ENCODE data around the gene IRAK1BP1. TPM values are rescaled to one million over a fixed set of nuclear protein-coding genes. Genes with fewer than 3 reads are reported as not detected.

Gene IRAK1BP1
- polyA plus RNA-seq, 1 donor (not counting 4 experiments of a cell fraction or from before 2014, with no cell fraction given) = 3.8 TPM

DNA sequence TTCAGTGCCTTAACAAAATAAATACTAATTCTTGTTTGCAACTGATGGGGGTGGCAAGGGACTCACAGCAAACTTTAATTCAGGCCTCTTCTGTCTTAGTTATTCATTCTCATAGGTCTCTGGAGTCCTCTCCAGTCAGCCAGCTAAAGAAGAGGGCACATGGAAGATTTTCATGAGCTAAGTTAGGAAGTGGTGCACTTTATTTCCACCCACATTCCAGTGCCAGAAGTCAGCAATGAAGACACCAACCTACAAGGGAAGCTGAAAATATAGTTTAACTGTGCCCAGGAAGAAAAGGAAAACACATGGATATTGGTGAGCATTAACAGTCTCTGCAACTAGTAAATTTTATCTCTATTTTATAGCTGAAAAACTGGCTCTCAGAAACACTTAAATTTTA lies 16.7 kb upstream of the IRAK1BP1 start:
- Histone ChIP-seq H4K20me1 (ENCODE audit: control insufficient read depth, extremely low read depth, insufficient read depth, low read length) (no peaks in the 10 kb centered on the region), H2AFZ (ENCODE audit: control insufficient read depth, low read length) (no peak overlapping the region), H3K4me3 (ENCODE audit: control insufficient read depth in 2 of 3, extremely low read depth in 1 of 3, insufficient read depth in 2 of 3, low read depth in 1 of 3, low read length in 3 of 3) (no peak overlapping the region), H3K9me3 (ENCODE audit: control insufficient read depth, low read depth, low read length) (no peaks in the 10 kb centered on the region), H3K79me2 (ENCODE audit: control insufficient read depth, insufficient read depth, low read length) (no peaks in the 10 kb centered on the region), H3K36me3 (ENCODE audit: control insufficient read depth in 2 of 2, extremely low read depth in 1 of 2, insufficient read depth in 2 of 2, low read length in 2 of 2) (no peaks in the 10 kb centered on the region), H3K9ac (ENCODE audit: control insufficient read depth, extremely low read depth, insufficient read depth, low read length) (no peak overlapping the region), H3K4me2 (ENCODE audit: control insufficient read depth, extremely low read depth, insufficient read depth, low read depth, low read length) (no peak overlapping the region), H3K27me3 (ENCODE audit: control insufficient read depth, extremely low read depth, insufficient read depth, low read length) (no peaks in the 10 kb centered on the region), H3K27ac (ENCODE audit: control insufficient read depth, insufficient read depth, low read length) (no peak overlapping the region), H3K9me1 (ENCODE audit: control insufficient read depth, extremely low read depth, insufficient read depth, low read length) (no peaks in the 10 kb centered on the region), H3K4me1 (ENCODE audit: control insufficient read depth, extremely low read depth, insufficient read depth, low read length) (no peaks in the 10 kb centered on the region)
- dilution Hi-C loops (cut with MboI; ENCODE audit: extremely low pct_ligation_motif_present, low sequenced_read_pairs) = no loop called here
- FAIRE-seq (no peak), DNase-seq (ENCODE audit: low read depth, low spot score) (no peak)
- TF ChIP-seq, protein P1, sequence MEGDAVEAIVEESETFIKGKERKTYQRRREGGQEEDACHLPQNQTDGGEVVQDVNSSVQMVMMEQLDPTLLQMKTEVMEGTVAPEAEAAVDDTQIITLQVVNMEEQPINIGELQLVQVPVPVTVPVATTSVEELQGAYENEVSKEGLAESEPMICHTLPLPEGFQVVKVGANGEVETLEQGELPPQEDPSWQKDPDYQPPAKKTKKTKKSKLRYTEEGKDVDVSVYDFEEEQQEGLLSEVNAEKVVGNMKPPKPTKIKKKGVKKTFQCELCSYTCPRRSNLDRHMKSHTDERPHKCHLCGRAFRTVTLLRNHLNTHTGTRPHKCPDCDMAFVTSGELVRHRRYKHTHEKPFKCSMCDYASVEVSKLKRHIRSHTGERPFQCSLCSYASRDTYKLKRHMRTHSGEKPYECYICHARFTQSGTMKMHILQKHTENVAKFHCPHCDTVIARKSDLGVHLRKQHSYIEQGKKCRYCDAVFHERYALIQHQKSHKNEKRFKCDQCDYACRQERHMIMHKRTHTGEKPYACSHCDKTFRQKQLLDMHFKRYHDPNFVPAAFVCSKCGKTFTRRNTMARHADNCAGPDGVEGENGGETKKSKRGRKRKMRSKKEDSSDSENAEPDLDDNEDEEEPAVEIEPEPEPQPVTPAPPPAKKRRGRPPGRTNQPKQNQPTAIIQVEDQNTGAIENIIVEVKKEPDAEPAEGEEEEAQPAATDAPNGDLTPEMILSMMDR (optimal IDR thresholded peaks at IDR 0.05 in 1 of 3, IDR thresholded peaks at IDR 0.05 in 1 of 3, conservative IDR thresholded peaks at IDR 0.05 in 1 of 3; ENCODE audit: extremely low read depth in 1 of 3, insufficient read depth in 2 of 3, low read length in 3 of 3) = no peak
- TF ChIP-seq EZH2 (IDR thresholded peaks at IDR 0.05; ENCODE audit: low read length) = no peak

DNA sequence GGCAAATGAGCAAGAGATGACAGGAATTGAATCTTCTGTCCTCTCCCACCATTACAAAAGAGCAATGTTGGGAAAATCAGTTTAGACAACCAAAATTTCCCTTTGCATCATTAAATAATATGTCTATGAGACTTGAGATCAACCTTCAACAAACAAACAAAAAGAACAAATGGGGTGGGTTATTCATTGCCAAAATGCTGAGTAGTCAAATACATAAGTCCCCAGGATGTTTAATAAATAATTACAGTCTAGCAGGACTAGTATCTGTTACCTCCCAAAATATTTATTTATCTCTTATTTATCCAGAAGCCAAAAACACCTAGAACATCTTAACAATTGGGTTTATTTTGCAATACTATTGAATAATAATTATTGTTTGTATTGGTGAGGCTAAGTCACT lies 16.2 kb upstream of the IRAK1BP1 start:
- Histone ChIP-seq H3K4me3 (ENCODE audit: control insufficient read depth in 2 of 3, extremely low read depth in 1 of 3, insufficient read depth in 2 of 3, low read depth in 1 of 3, low read length in 3 of 3) (no peak overlapping the region), H3K9me3 (ENCODE audit: control insufficient read depth, low read depth, low read length) (no peaks in the 10 kb centered on the region), H4K20me1 (ENCODE audit: control insufficient read depth, extremely low read depth, insufficient read depth, low read length) (no peaks in the 10 kb centered on the region), H3K9me1 (ENCODE audit: control insufficient read depth, extremely low read depth, insufficient read depth, low read length) (no peaks in the 10 kb centered on the region), H3K9ac (ENCODE audit: control insufficient read depth, extremely low read depth, insufficient read depth, low read length) (no peak overlapping the region), H2AFZ (ENCODE audit: control insufficient read depth, low read length) (no peak overlapping the region), H3K4me1 (ENCODE audit: control insufficient read depth, extremely low read depth, insufficient read depth, low read length) (no peaks in the 10 kb centered on the region), H3K27me3 (ENCODE audit: control insufficient read depth, extremely low read depth, insufficient read depth, low read length) (no peaks in the 10 kb centered on the region), H3K79me2 (ENCODE audit: control insufficient read depth, insufficient read depth, low read length) (no peaks in the 10 kb centered on the region), H3K36me3 (ENCODE audit: control insufficient read depth in 2 of 2, extremely low read depth in 1 of 2, insufficient read depth in 2 of 2, low read length in 2 of 2) (no peaks in the 10 kb centered on the region), H3K4me2 (ENCODE audit: control insufficient read depth, extremely low read depth, insufficient read depth, low read depth, low read length) (no peak overlapping the region), H3K27ac (ENCODE audit: control insufficient read depth, insufficient read depth, low read length) (no peak overlapping the region)
- dilution Hi-C loops (cut with MboI; ENCODE audit: extremely low pct_ligation_motif_present, low sequenced_read_pairs) = no loop called here
- DNase-seq (ENCODE audit: low read depth, low spot score) (no peak), FAIRE-seq (no peak)
- no peak for TF ChIP-seq EZH2 (IDR thresholded peaks at IDR 0.05; ENCODE audit: low read length)
- TF ChIP-seq, protein P1 (optimal IDR thresholded peaks at IDR 0.05 in 1 of 3, IDR thresholded peaks at IDR 0.05 in 1 of 3, conservative IDR thresholded peaks at IDR 0.05 in 1 of 3; ENCODE audit: extremely low read depth in 1 of 3, insufficient read depth in 2 of 3, low read length in 3 of 3) = no peak
